GM19043 (cell line): Measurements from ENCODE around the gene SLC39A6.
A peak's percentile ranks its signal among the peaks of the same experiment; 100 is the strongest.
"Not testable (repeated sequence)": the region's sequence is repeated elsewhere in the genome, so short reads cannot be mapped to it uniquely, and the experiment has no call there.

Experiments
- ATAC-seq: cut with Tn5 transposase; IDR thresholded peaks from one replicate; pipeline ENCODE4 v1.9.1; 2021; ENCODE audit warnings: low read depth; ENCODE audit not compliant: unreplicated experiment

Gene SLC39A6

GRCh38 chr18:36129300-36130038 lies at the start of gene SLC39A6, which contains the start of gene ELP2:
TSS of gene SLC39A6 (minus strand) at chr18:36129340. CDS start at chr18:36127007, 2,333 bp downstream.
TSS of gene ELP2 (plus strand) at chr18:36129899. CDS start at chr18:36129934, 35 bp downstream.
- peak; percentile 90 for ATAC-seq

GRCh38 chr18:36177913-36178312 lies 48.8 kb upstream of the SLC39A6 start:
- no peak for ATAC-seq

- ATAC-seq: no peak
Measured at GRCh38 chr18:36176711-36177110, 47.6 kb upstream of the SLC39A6 start.

- ATAC-seq: no peak
Measured at GRCh38 chr18:36176177-36176584, 47.0 kb upstream of the SLC39A6 start.

- ATAC-seq: no peak
Measured at GRCh38 chr18:36175481-36175880, 46.3 kb upstream of the SLC39A6 start.

- no peak for ATAC-seq
Measured at GRCh38 chr18:36169938-36170337, 40.8 kb upstream of the SLC39A6 start.

GRCh38 chr18:36168296-36168695 lies 39.2 kb upstream of the SLC39A6 start:
- not testable (repeated sequence) for ATAC-seq

GRCh38 chr18:36167692-36168218 lies 38.6 kb upstream of the SLC39A6 start:
- no peak for ATAC-seq

GRCh38 chr18:36162981-36163380 lies 33.8 kb upstream of the SLC39A6 start:
- ATAC-seq: no peak

GRCh38 chr18:36160959-36161371 lies 31.8 kb upstream of the SLC39A6 start:
- no peak for ATAC-seq

GRCh38 chr18:36158266-36158867 lies 29.2 kb upstream of the SLC39A6 start:
- no peak for ATAC-seq

GRCh38 chr18:36157441-36157840 lies 28.3 kb upstream of the SLC39A6 start:
- no peak for ATAC-seq

- no peak for ATAC-seq
Measured at GRCh38 chr18:36155851-36156757, 27.0 kb upstream of the SLC39A6 start.

GRCh38 chr18:36153771-36154170 lies 24.6 kb upstream of the SLC39A6 start:
- ATAC-seq: no peak

GRCh38 chr18:36153203-36153602 lies 24.1 kb upstream of the SLC39A6 start:
- no peak for ATAC-seq

GRCh38 chr18:36152781-36153180 lies 23.6 kb upstream of the SLC39A6 start:
- no peak for ATAC-seq

- ATAC-seq: peak; percentile 95
Measured at GRCh38 chr18:36149514-36150289, 20.6 kb upstream of the SLC39A6 start.

GRCh38 chr18:36143391-36143790 lies 14.3 kb upstream of the SLC39A6 start:
- no peak for ATAC-seq

GRCh38 chr18:36142751-36143150 lies 13.6 kb upstream of the SLC39A6 start:
- ATAC-seq: no peak

- ATAC-seq: no peak
Measured at GRCh38 chr18:36141576-36141975, 12.4 kb upstream of the SLC39A6 start.
